Spleen (tissue), 11 donors: Measurements from ENCODE around the gene NDUFAF8. TPM values are rescaled to one million over a fixed set of nuclear protein-coding genes. Genes with fewer than 3 reads are reported as not detected.

Experiments
- DNase-seq: peaks from one replicate; pipeline ENCODE4 v3.0.0-alpha.2; 2020
- H3K27ac ChIP-seq, 8 donors: fragments of 200-600 bp; sonication (generic) in 7 of 8; 1 replicate in 4 of 8; 2 replicates in 4 of 8; pipeline versions ENCODE4 v1.5.0 to v1.8.0; 2016 to 2021; ENCODE audit warnings: inconsistent platforms in 4 of 8, mild to moderate bottlenecking in 4 of 8, moderate library complexity in 1 of 8
- H3K27me3 ChIP-seq, 7 donors: fragments of 200-600 bp; sonication (generic) in 6 of 7; replicated peaks in 1 of 7; 1 replicate in 4 of 7; 2 replicates in 3 of 7; pipeline versions ENCODE4 v1.5.0 to v1.8.0; 2016 to 2021; ENCODE audit warnings: inconsistent platforms in 3 of 7, mild to moderate bottlenecking in 1 of 7
- H3K36me3 ChIP-seq, 6 donors: fragments of 200-600 bp; sonication (generic) in 5 of 6; 1 replicate in 4 of 6; 2 replicates in 2 of 6; pipeline versions ENCODE4 v1.5.0 to v1.8.0; 2016 to 2021; ENCODE audit warnings: inconsistent platforms in 2 of 6
- H3K4me1 ChIP-seq, 6 donors: fragments of 200-600 bp; sonication (generic) in 5 of 6; 1 replicate in 3 of 6; 2 replicates in 3 of 6; pipeline versions ENCODE4 v1.5.0 to v1.8.0; 2016 to 2021; ENCODE audit warnings: inconsistent platforms in 3 of 6
- H3K4me3 ChIP-seq, 8 donors: fragments of 200-600 bp; sonication (generic) in 7 of 8; 1 replicate in 4 of 8; 2 replicates in 4 of 8; pipeline versions ENCODE4 v1.5.0 to v1.8.0; 2016 to 2021; ENCODE audit warnings: inconsistent platforms in 4 of 8, mild to moderate bottlenecking in 4 of 8, moderate library complexity in 2 of 8
- H3K9me3 ChIP-seq, 8 donors: fragments of 200-600 bp; sonication (generic) in 7 of 8; 1 replicate in 4 of 8; 2 replicates in 4 of 8; pipeline versions ENCODE4 v1.5.0 to v1.8.0; 2016 to 2021; ENCODE audit warnings: inconsistent platforms in 4 of 8
- CTCF ChIP-seq, 11 experiments: fragments of 200-600 bp in 7 of 11; fragments of 450-650 bp in 4 of 11; sonication (generic) in 4 of 11; IDR thresholded peaks in 8 of 11; conservative IDR thresholded peaks in 3 of 11; 1 replicate in 7 of 11; 2 replicates in 4 of 11; pipeline versions ENCODE4 v1.4.0 to v1.8.0; 2016 to 2021; ENCODE audit warnings: antibody characterized with exemption in 11 of 11, inconsistent platforms in 4 of 11, mild to moderate bottlenecking in 1 of 11
- POLR2A ChIP-seq, 3 donors: fragments of 450-650 bp; IDR thresholded peaks; one replicate each; pipeline ENCODE4 v1.5.1; 2017; ENCODE audit warnings: antibody characterized with exemption in 3 of 3, mild to moderate bottlenecking in 1 of 3
- POLR2AphosphoS5 ChIP-seq, 3 donors: sonication (generic); formaldehyde crosslinking; IDR thresholded peaks; one replicate each; pipeline ENCODE4 v1.5.1; 2017; ENCODE audit warnings: antibody characterized with exemption in 3 of 3
- WGBS, 5 donors: extraction: QIAGEN DNeasy Blood & Tissue Kit in 3 of 5; methylation state at CpG; one replicate each; pipeline versions ENCODE4 v1.1.5 to v1.1.7; 2013 to 2018; 5-methylcytosine and 5-hydroxymethylcytosine counted together
- intact Hi-C: fragments of 100-400 bp; cut with DNase I; formaldehyde crosslinking; loops from one replicate; pipeline ENCODE4 v1.15.0; 2023; ENCODE audit warnings: low total_unique reads
- polyA plus RNA-seq, 3 donors: library from polyadenylated mRNA; stranded (reverse); fragments of 200-250 nt; gene quantifications; one replicate each; pipeline ENCODE4 v1.2.1, GENCODE V29; 2013
- total RNA-seq, 7 donors: library from RNA; depleted of rRNA in 3 of 7; stranded (reverse); fragments of >200 nt in 3 of 7; fragmentation: NEBNext Ultra II Directional in 4 of 7; extraction: Animal tissue kit (Norgen Biotek cat#: 25700) in 4 of 7; gene quantifications; one replicate each; pipeline versions ENCODE4 v1.1.0 to v1.2.1, GENCODE V29; 2016 to 2021
- donor health status: healthy with polysubstance abuse.
- donor health status: DM: no; HTN: no; CAD: no; lungs with moderate emphysema.
- donor health status: DM: no; HTN: no; CAD: no.
- donor health status: Bipolar disorder and iron deficiency.
- donor health status: healthy.
- donor health status: DM: no; HTN: no; CAD: no.
- donor health status: DM: yes; HTN: yes; CAD: no.

Gene NDUFAF8
- total and polyA plus RNA-seq, 10 donors: 22.0 to 57.6 (median 39.5) TPM

- H3K36me3 ChIP-seq: peaks cover 0 to 39% (median 10%) of the 10 kb centered on the region in 6 donors
- WGBS, 5 donors: 95 to 96% (median 95%) methylated on average over 10 of the region's 10 CpGs
- no peak for DNase-seq
- TF ChIP-seq POLR2AphosphoS5 (IDR thresholded peaks at IDR 0.05): no peak
- TF ChIP-seq POLR2A (IDR thresholded peaks at IDR 0.05): no peak
- no peak for TF ChIP-seq CTCF (IDR thresholded peaks at IDR 0.05 in 8 of 11, conservative IDR thresholded peaks at IDR 0.05 in 3 of 11)
- H3K4me3 ChIP-seq: no peak overlapping the region
- peaks cover 0 to 12% (median 5%) of the 10 kb centered on the region in 6 donors for H3K4me1 ChIP-seq
- no peaks in the 10 kb centered on the region for H3K27me3 ChIP-seq
- H3K9me3 ChIP-seq: no peaks in the 10 kb centered on the region
- H3K27ac ChIP-seq: no peak overlapping the region
- intact Hi-C loops: no loop called here
These were observed 30.5 kb upstream of the NDUFAF8 start for GRCh38 chr17:81208651-81209050.

GRCh38 chr17:81209141-81209540 lies 30.0 kb upstream of the NDUFAF8 start:
- Histone ChIP-seq H3K4me3 (no peak overlapping the region), H3K27ac (no peak overlapping the region), H3K27me3 (no peaks in the 10 kb centered on the region), H3K36me3 (peaks cover 0 to 34% (median 10%) of the 10 kb centered on the region in 6 donors), H3K9me3 (no peaks in the 10 kb centered on the region), H3K4me1 (peaks cover 0 to 12% (median 5%) of the 10 kb centered on the region in 6 donors)
- intact Hi-C loops: no loop called here
- no peak for DNase-seq
- WGBS, 5 donors: 96 to 100% (median 98%) methylated on average over 14 to 16 of the region's 16 CpGs
- no peak for TF ChIP-seq POLR2A (IDR thresholded peaks at IDR 0.05)
- no peak for TF ChIP-seq POLR2AphosphoS5 (IDR thresholded peaks at IDR 0.05)
- TF ChIP-seq CTCF (IDR thresholded peaks at IDR 0.05 in 8 of 11, conservative IDR thresholded peaks at IDR 0.05 in 3 of 11): no peak

- Histone ChIP-seq H3K27ac (no peak overlapping the region), H3K4me1 (peaks cover 0 to 12% (median 5%) of the 10 kb centered on the region in 6 donors), H3K27me3 (no peaks in the 10 kb centered on the region), H3K36me3 (peaks cover 0 to 26% (median 10%) of the 10 kb centered on the region in 6 donors), H3K9me3 (no peaks in the 10 kb centered on the region), H3K4me3 (no peak overlapping the region)
- no peak for DNase-seq
- TF ChIP-seq CTCF (IDR thresholded peaks at IDR 0.05 in 8 of 11, conservative IDR thresholded peaks at IDR 0.05 in 3 of 11) (no peak), POLR2AphosphoS5 (IDR thresholded peaks at IDR 0.05) (no peak), POLR2A (IDR thresholded peaks at IDR 0.05) (no peak)
- 61 to 70% (median 63%) methylated on average over 10 of the region's 10 CpGs for WGBS, 5 donors
- intact Hi-C loops: no loop called here
These were observed 28.7 kb upstream of the NDUFAF8 start for GRCh38 chr17:81210466-81210865.

- TF ChIP-seq CTCF (IDR thresholded peaks at IDR 0.05 in 8 of 11, conservative IDR thresholded peaks at IDR 0.05 in 3 of 11): no peak
- no peak for TF ChIP-seq POLR2A (IDR thresholded peaks at IDR 0.05)
- TF ChIP-seq POLR2AphosphoS5 (IDR thresholded peaks at IDR 0.05): no peak
- 49 to 64% (median 57%) methylated on average over 14 of the region's 14 CpGs for whole genome bisulfite sequencing, 5 donors
- peaks cover 0 to 12% (median 5%) of the 10 kb centered on the region in 6 donors for H3K4me1 ChIP-seq
- H3K9me3 ChIP-seq: no peaks in the 10 kb centered on the region
- no peak for DNase-seq
- intact Hi-C loops: no loop called here
- H3K27ac ChIP-seq: no peak overlapping the region
- no peaks in the 10 kb centered on the region for H3K27me3 ChIP-seq
- no peak overlapping the region for H3K4me3 ChIP-seq
- H3K36me3 ChIP-seq: peaks cover 0 to 25% (median 10%) of the 10 kb centered on the region in 6 donors
These were observed 28.2 kb upstream of the NDUFAF8 start for GRCh38 chr17:81210868-81211267.
